Measurements from ENCODE around the gene CERK. TPM values are rescaled to one million over a fixed set of nuclear protein-coding genes. Genes with fewer than 3 reads are reported as not detected.

Gene CERK
- total and polyA plus RNA-seq, 2 of the 13 experiments (the other 11 are each of a cell fraction or from before 2014, with no cell fraction given) = 40.3 to 41.9 TPM

DNA sequence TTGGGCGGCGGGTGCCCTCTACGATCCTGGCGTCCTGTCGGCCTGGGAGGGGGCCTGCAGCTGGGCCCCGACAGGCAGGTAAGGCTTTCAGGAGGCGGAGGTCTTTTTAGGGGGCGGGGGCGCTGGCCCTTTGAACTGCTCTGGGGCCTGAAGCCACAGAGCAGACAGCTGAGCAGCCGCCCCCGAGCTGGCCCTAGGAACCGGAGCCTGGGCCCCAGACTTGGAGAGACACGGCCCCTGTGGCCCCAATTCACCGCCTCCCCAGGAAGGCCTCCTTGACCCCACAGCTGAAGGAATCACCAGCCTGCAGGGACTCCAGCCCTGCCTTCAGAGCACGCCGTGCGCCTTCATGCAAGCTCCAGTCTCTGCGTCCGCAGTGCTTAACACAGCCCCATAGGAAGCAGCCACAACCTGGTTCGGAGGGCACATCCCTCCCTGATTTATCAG, 618 bp upstream of the CERK start (continued):
- TF ChIP-seq JDP2 (CRISPR knock-in tag; IDR thresholded peaks at IDR 0.05; ENCODE audit: borderline replicate concordance) (no peak), NR2F2 (IDR thresholded peaks at IDR 0.05; ENCODE audit: borderline replicate concordance, low read depth) (peak; percentile 13; the same call in 1 of the 2 replicates), ZNF546 (CRISPR knock-in tag; conservative IDR thresholded peaks at IDR 0.05) (0 out of 2 replicates have a peak, but pooled peaks have one; percentile 11), ATAD3A (CRISPR knock-in tag; IDR thresholded peaks at IDR 0.05) (no peak), CREB1 (IDR thresholded peaks at IDR 0.05) (no peak), CREB1 (CRISPR knock-in tag; IDR thresholded peaks at IDR 0.05) (no peak), ZSCAN31 (CRISPR knock-in tag; IDR thresholded peaks at IDR 0.05; ENCODE audit: low read depth) (no peak), ZNF350 (CRISPR knock-in tag; IDR thresholded peaks at IDR 0.05; ENCODE audit: borderline replicate concordance, low read depth) (no peak), BCL6 (CRISPR knock-in tag; IDR thresholded peaks at IDR 0.05) (peak; percentile 7; the same call in 1 of the 2 replicates), GABPA (IDR thresholded peaks at IDR 0.05; ENCODE audit: low read depth, low read length) (no peak), GABPA (CRISPR knock-in tag; IDR thresholded peaks at IDR 0.05; ENCODE audit: low read depth) (no peak), KDM5A (IDR thresholded peaks at IDR 0.05; ENCODE audit: borderline replicate concordance, low read length) (no peak), KLF11 (CRISPR knock-in tag; IDR thresholded peaks at IDR 0.05) (no peak), ZFX (CRISPR knock-in tag; IDR thresholded peaks at IDR 0.05; ENCODE audit: low read depth) (no peak; the same call in 1 of the 2 replicates), ZBTB3 (CRISPR knock-in tag; IDR thresholded peaks at IDR 0.05; ENCODE audit: borderline replicate concordance, low read depth) (no peak), NFYB (CRISPR knock-in tag; IDR thresholded peaks at IDR 0.05) (no peak), ZFP41 (CRISPR knock-in tag; IDR thresholded peaks at IDR 0.05; ENCODE audit: borderline replicate concordance) (no peak), KLF15 (CRISPR knock-in tag; IDR thresholded peaks at IDR 0.05; ENCODE audit: borderline replicate concordance) (no peak), FOXK1 (CRISPR knock-in tag; IDR thresholded peaks at IDR 0.05; ENCODE audit: borderline replicate concordance, low read depth) (no peak), SYNCRIP (IDR thresholded peaks at IDR 0.05; ENCODE audit: insufficient read depth, low read depth, low read length) (no peak), ZSCAN21 (CRISPR knock-in tag; IDR thresholded peaks at IDR 0.05; ENCODE audit: borderline replicate concordance) (no peak)
- TF ChIP-seq, protein P1, sequence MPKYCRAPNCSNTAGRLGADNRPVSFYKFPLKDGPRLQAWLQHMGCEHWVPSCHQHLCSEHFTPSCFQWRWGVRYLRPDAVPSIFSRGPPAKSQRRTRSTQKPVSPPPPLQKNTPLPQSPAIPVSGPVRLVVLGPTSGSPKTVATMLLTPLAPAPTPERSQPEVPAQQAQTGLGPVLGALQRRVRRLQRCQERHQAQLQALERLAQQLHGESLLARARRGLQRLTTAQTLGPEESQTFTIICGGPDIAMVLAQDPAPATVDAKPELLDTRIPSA (CRISPR knock-in tag; IDR thresholded peaks at IDR 0.05; ENCODE audit: borderline replicate concordance) = no peak
- TF ChIP-seq, protein P2, sequence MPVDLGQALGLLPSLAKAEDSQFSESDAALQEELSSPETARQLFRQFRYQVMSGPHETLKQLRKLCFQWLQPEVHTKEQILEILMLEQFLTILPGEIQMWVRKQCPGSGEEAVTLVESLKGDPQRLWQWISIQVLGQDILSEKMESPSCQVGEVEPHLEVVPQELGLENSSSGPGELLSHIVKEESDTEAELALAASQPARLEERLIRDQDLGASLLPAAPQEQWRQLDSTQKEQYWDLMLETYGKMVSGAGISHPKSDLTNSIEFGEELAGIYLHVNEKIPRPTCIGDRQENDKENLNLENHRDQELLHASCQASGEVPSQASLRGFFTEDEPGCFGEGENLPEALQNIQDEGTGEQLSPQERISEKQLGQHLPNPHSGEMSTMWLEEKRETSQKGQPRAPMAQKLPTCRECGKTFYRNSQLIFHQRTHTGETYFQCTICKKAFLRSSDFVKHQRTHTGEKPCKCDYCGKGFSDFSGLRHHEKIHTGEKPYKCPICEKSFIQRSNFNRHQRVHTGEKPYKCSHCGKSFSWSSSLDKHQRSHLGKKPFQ (CRISPR knock-in tag; IDR thresholded peaks at IDR 0.05; ENCODE audit: insufficient replicate concordance) = no peak
- TF ChIP-seq, protein P3, sequence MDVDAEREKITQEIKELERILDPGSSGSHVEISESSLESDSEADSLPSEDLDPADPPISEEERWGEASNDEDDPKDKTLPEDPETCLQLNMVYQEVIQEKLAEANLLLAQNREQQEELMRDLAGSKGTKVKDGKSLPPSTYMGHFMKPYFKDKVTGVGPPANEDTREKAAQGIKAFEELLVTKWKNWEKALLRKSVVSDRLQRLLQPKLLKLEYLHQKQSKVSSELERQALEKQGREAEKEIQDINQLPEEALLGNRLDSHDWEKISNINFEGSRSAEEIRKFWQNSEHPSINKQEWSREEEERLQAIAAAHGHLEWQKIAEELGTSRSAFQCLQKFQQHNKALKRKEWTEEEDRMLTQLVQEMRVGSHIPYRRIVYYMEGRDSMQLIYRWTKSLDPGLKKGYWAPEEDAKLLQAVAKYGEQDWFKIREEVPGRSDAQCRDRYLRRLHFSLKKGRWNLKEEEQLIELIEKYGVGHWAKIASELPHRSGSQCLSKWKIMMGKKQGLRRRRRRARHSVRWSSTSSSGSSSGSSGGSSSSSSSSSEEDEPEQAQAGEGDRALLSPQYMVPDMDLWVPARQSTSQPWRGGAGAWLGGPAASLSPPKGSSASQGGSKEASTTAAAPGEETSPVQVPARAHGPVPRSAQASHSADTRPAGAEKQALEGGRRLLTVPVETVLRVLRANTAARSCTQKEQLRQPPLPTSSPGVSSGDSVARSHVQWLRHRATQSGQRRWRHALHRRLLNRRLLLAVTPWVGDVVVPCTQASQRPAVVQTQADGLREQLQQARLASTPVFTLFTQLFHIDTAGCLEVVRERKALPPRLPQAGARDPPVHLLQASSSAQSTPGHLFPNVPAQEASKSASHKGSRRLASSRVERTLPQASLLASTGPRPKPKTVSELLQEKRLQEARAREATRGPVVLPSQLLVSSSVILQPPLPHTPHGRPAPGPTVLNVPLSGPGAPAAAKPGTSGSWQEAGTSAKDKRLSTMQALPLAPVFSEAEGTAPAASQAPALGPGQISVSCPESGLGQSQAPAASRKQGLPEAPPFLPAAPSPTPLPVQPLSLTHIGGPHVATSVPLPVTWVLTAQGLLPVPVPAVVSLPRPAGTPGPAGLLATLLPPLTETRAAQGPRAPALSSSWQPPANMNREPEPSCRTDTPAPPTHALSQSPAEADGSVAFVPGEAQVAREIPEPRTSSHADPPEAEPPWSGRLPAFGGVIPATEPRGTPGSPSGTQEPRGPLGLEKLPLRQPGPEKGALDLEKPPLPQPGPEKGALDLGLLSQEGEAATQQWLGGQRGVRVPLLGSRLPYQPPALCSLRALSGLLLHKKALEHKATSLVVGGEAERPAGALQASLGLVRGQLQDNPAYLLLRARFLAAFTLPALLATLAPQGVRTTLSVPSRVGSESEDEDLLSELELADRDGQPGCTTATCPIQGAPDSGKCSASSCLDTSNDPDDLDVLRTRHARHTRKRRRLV (CRISPR knock-in tag; IDR thresholded peaks at IDR 0.05) = no peak

Data from HepG2 (cell line).